HFF-Myc (cell line): ENCODE results near the gene IRF3.

Experiments used
- DNase-seq: peaks from one replicate; pipeline ENCODE4 v3.0.0-alpha.2; 2011; ENCODE audit warnings: low read depth; ENCODE audit errors: extremely low read depth
- H3K4me3 ChIP-seq: replicated peaks from 2 replicates; pipeline ENCODE4 v1.5.1; 2011; ENCODE audit warnings: low read depth, mild to moderate bottlenecking, control low read depth, low read length
- TF ChIP-seq, protein P1 (sequence below): IDR thresholded peaks from 2 replicates; pipeline ENCODE4 v1.5.1; 2012; ENCODE audit warnings: mild to moderate bottlenecking, low read depth, low read length, control low read depth; ENCODE audit errors: missing control alignments

IRF3 gene

GRCh38 chr19:49701271-49701786 is 35.7 kb upstream of the IRF3 start:
- TF ChIP-seq, protein P1, sequence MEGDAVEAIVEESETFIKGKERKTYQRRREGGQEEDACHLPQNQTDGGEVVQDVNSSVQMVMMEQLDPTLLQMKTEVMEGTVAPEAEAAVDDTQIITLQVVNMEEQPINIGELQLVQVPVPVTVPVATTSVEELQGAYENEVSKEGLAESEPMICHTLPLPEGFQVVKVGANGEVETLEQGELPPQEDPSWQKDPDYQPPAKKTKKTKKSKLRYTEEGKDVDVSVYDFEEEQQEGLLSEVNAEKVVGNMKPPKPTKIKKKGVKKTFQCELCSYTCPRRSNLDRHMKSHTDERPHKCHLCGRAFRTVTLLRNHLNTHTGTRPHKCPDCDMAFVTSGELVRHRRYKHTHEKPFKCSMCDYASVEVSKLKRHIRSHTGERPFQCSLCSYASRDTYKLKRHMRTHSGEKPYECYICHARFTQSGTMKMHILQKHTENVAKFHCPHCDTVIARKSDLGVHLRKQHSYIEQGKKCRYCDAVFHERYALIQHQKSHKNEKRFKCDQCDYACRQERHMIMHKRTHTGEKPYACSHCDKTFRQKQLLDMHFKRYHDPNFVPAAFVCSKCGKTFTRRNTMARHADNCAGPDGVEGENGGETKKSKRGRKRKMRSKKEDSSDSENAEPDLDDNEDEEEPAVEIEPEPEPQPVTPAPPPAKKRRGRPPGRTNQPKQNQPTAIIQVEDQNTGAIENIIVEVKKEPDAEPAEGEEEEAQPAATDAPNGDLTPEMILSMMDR, result no peak
- DNase-seq, result no peak
- no peak overlapping the region for H3K4me3 ChIP-seq

DNA sequence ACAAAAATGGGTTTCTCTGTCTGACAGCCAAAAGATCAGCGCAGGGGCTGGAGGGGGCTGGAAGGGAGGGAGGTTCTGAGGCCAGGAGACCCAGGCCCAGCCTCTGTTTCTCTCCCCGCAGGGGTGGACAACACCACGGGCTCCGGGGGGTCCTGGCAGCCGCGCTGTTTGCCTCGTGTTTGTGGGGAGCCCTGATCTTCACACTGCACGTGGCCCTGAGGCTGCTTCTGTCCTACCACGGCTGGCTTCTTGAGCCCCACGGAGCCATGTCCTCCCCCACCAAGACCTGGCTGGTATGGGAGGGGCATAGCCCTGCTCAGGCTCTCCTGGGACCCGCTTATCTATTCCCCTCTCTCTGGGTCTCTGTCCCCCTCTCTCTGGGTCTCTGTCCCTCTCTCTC is 34.9 kb upstream of the IRF3 start:
- no peak for DNase-seq
- no peak overlapping the region for H3K4me3 ChIP-seq
- TF ChIP-seq, protein P1, result no peak

GRCh38 chr19:49699364-49699763 is 33.7 kb upstream of the IRF3 start:
- TF ChIP-seq, protein P1, result no peak
- DNase-seq, result no peak

GRCh38 chr19:49696865-49697264 is 31.2 kb upstream of the IRF3 start:
- TF ChIP-seq, protein P1, result no peak
- no peak overlapping the region for H3K4me3 ChIP-seq
- no peak for DNase-seq

More at GRCh38 chr19:49699364-49699763, 33.7 kb upstream of the IRF3 start:
- H3K4me3 ChIP-seq, result no peak overlapping the region

GRCh38 chr19:49696115-49696514 is 30.5 kb upstream of the IRF3 start:
- no peak overlapping the region for H3K4me3 ChIP-seq
- DNase-seq, result no peak
- TF ChIP-seq, protein P1, result no peak

GRCh38 chr19:49692147-49692506 is 26.5 kb upstream of the IRF3 start:
- TF ChIP-seq, protein P1, result no peak
- DNase-seq, result no peak
- H3K4me3 ChIP-seq, result peak overlapping the region; percentile 42
